Parathyroid adenoma (tissue), 2 donors: Measurements from ENCODE around the gene SECISBP2.
"Not testable (repeated sequence)": the region's sequence is repeated elsewhere in the genome, so short reads cannot be mapped to it uniquely, and the experiment has no call there.

Experiments used
- H2AFZ ChIP-seq: fragments of 300-600 bp; sonication (generic); one replicate; pipeline ENCODE4 v1.7.0; 2017; ENCODE audit warnings: antibody characterized with exemption, mild to moderate bottlenecking
- H3K27ac ChIP-seq: fragments of 300-600 bp; sonication (generic); one replicate; pipeline ENCODE4 v1.7.0; 2017
- H3K27me3 ChIP-seq: fragments of 300-600 bp; sonication (generic); one replicate; pipeline ENCODE4 v1.7.0; 2017; ENCODE audit warnings: low read length; ENCODE audit not compliant: control insufficient read depth, insufficient read depth
- H3K36me3 ChIP-seq: fragments of 300-600 bp; sonication (generic); one replicate; pipeline ENCODE4 v1.7.0; 2017; ENCODE audit warnings: low read length; ENCODE audit not compliant: control insufficient read depth, insufficient read depth
- H3K4me1 ChIP-seq: fragments of 300-600 bp; sonication (generic); one replicate; pipeline ENCODE4 v1.7.0; 2017; ENCODE audit warnings: control low read depth
- H3K4me2 ChIP-seq: fragments of 300-600 bp; sonication (generic); one replicate; pipeline ENCODE4 v1.7.0; 2017; ENCODE audit warnings: low read length
- H3K4me3 ChIP-seq: fragments of 300-600 bp; sonication (generic); one replicate; pipeline ENCODE4 v1.7.0; 2017; ENCODE audit warnings: low read depth, low read length
- H3K79me2 ChIP-seq: fragments of 300-600 bp; sonication (generic); one replicate; pipeline ENCODE4 v1.7.0; 2017; ENCODE audit warnings: control low read depth
- H3K9ac ChIP-seq: fragments of 300-600 bp; sonication (generic); one replicate; pipeline ENCODE4 v1.7.0; 2017; ENCODE audit warnings: mild to moderate bottlenecking
- H3K9me3 ChIP-seq: fragments of 300-600 bp; sonication (generic); one replicate; pipeline ENCODE4 v1.7.0; 2017; ENCODE audit warnings: low read length; ENCODE audit not compliant: control insufficient read depth
- CTCF ChIP-seq: fragments of 300-600 bp; sonication (generic); IDR thresholded peaks from one replicate; pipeline ENCODE4 v1.7.0; 2017; ENCODE audit warnings: antibody characterized with exemption, mild to moderate bottlenecking
- donor health status: primary hyperparathyroidism.

SECISBP2 gene

DNA sequence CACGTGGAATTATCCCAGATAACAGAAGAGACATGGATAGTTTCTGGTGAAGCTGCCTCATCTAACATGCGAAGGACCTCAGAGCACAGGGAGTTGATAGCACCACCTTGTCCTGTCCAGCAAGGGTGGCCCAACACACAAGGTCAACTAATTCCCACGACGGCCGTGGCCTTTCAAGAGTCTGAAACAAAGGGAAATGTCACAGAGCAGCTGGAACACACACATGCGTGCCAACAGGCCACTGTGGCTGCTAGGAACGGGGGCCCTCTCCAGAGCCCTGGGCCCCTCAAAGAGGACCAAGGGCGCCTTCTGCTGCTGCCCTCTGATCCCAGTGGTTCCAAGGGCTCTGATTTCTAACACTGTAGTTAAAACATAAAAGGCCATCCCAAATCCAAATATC is 50.7 kb downstream of the SECISBP2 start:
- no peak overlapping the region for H2AFZ ChIP-seq
- H3K4me1 ChIP-seq, result no peaks in the 10 kb centered on the region
- TF ChIP-seq CTCF, result no peak
- no peak overlapping the region for H3K4me2 ChIP-seq
- no peaks in the 10 kb centered on the region for H3K79me2 ChIP-seq
- no peaks in the 10 kb centered on the region for H3K9me3 ChIP-seq
- H3K27me3 ChIP-seq, result no peaks in the 10 kb centered on the region
- no peak overlapping the region for H3K9ac ChIP-seq
- H3K36me3 ChIP-seq, result no peaks in the 10 kb centered on the region
- H3K27ac ChIP-seq, result no peak overlapping the region
- no peak overlapping the region for H3K4me3 ChIP-seq

- H3K27me3 ChIP-seq, result no peaks in the 10 kb centered on the region
- no peak overlapping the region for H3K27ac ChIP-seq
- no peak for TF ChIP-seq CTCF
- H3K4me1 ChIP-seq, result no peaks in the 10 kb centered on the region
- no peak overlapping the region for H3K4me2 ChIP-seq
- no peak overlapping the region for H3K9ac ChIP-seq
- no peaks in the 10 kb centered on the region for H3K79me2 ChIP-seq
- H2AFZ ChIP-seq, result no peak overlapping the region
- H3K9me3 ChIP-seq, result no peaks in the 10 kb centered on the region
- H3K4me3 ChIP-seq, result no peak overlapping the region
- no peaks in the 10 kb centered on the region for H3K36me3 ChIP-seq
Measured at GRCh38 chr9:89370593-89370992, 52.3 kb downstream of the SECISBP2 start.

DNA sequence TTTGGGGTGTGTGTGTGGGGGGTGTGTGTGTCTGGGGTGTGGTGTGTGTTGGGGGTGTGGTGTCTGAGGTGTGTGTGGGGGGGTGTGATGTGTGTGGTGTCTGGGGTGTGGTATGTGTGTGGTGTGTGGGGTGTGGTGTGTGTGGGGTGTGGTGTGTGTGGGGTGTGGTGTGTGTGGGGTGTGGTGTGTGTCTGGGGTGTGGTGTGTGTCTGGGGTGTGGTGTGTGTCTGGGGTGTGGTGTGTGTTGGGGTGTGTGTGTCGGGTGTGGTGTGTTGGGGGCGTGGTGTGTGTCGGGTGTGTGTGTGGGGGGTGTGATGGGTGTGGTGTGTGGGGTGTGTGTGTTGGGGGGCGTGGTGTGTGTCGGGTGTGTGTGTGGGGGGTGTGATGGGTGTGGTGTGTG is 53.5 kb downstream of the SECISBP2 start:
- not testable (repeated sequence) for H3K4me1 ChIP-seq, H3K4me2 ChIP-seq, H3K79me2 ChIP-seq, H2AFZ ChIP-seq, H3K4me3 ChIP-seq, H3K9me3 ChIP-seq, H3K27ac ChIP-seq, H3K27me3 ChIP-seq, H3K36me3 ChIP-seq, H3K9ac ChIP-seq

- no peaks in the 10 kb centered on the region for H3K9me3 ChIP-seq
- no peaks in the 10 kb centered on the region for H3K4me1 ChIP-seq
- no peaks in the 10 kb centered on the region for H3K36me3 ChIP-seq
- no peak overlapping the region for H3K4me2 ChIP-seq
- H3K27ac ChIP-seq, result no peak overlapping the region
- no peaks in the 10 kb centered on the region for H3K79me2 ChIP-seq
- TF ChIP-seq CTCF, result no peak
- H3K9ac ChIP-seq, result no peak overlapping the region
- H3K27me3 ChIP-seq, result no peaks in the 10 kb centered on the region
- H2AFZ ChIP-seq, result no peak overlapping the region
- no peak overlapping the region for H3K4me3 ChIP-seq
Measured at GRCh38 chr9:89372230-89372816, 54.0 kb downstream of the SECISBP2 start.

- H3K4me3 ChIP-seq, result no peak overlapping the region
- H3K79me2 ChIP-seq, result no peaks in the 10 kb centered on the region
- H3K9ac ChIP-seq, result no peak overlapping the region
- no peaks in the 10 kb centered on the region for H3K36me3 ChIP-seq
- no peaks in the 10 kb centered on the region for H3K9me3 ChIP-seq
- no peak for TF ChIP-seq CTCF
- no peaks in the 10 kb centered on the region for H3K27me3 ChIP-seq
- no peak overlapping the region for H2AFZ ChIP-seq
- H3K4me2 ChIP-seq, result no peak overlapping the region
- no peak overlapping the region for H3K27ac ChIP-seq
- no peaks in the 10 kb centered on the region for H3K4me1 ChIP-seq
Measured at GRCh38 chr9:89372979-89373378, 54.7 kb downstream of the SECISBP2 start.
